ENCODE measurements around the gene COL6A5. TPM values are rescaled to one million over a fixed set of nuclear protein-coding genes. Genes with fewer than 3 reads are reported as not detected.

Gene COL6A5
- total RNA-seq, 1 experiment from 2014 or later = 0.04 TPM

GRCh38 chr3:130411320-130411719 lies 65.8 kb downstream of the COL6A5 start:
- Mint-ChIP-seq H3K9me3 (peaks cover 26 to 30% of the 10 kb centered on the region in 2 experiments), H3K4me1 (peaks cover 6 to 15% of the 10 kb centered on the region in 2 experiments; a peak in 3 of 4 replicates), H3K27ac (no peak overlapping the region), H3K36me3 (ENCODE audit: insufficient read depth in 1 of 3, low read depth in 3 of 3) (peaks cover 15 to 25% (median 23%) of the 10 kb centered on the region in 3 experiments), H3K27me3 (ENCODE audit: low read depth) (peaks cover 2% of the 10 kb centered on the region), H3K4me3 (no peak overlapping the region)
- no peak overlapping the region for H2BK20ac ChIP-seq (ENCODE audit: low read depth, low read length, poor library complexity, severe bottlenecking)
- no peak for TF ChIP-seq CTCF (conservative IDR thresholded peaks at IDR 0.05)
- H2AFZ ChIP-seq (ENCODE audit: low read length) = no peak overlapping the region
- no peaks in the 10 kb centered on the region for H3K4me1 ChIP-seq (ENCODE audit: insufficient read depth, low read length)
- H4K8ac ChIP-seq (replicated peaks; ENCODE audit: insufficient read length, low read depth, low read length) = no peak overlapping the region
- H2BK5ac ChIP-seq (ENCODE audit: insufficient read length, low read length) = no peak overlapping the region
- no peak overlapping the region for H4K91ac ChIP-seq (ENCODE audit: insufficient read length, low read depth, low read length)
- no peaks in the 10 kb centered on the region for H3K23me2 ChIP-seq (ENCODE audit: insufficient read length, low read depth, low read length, poor library complexity, severe bottlenecking)
- H3K23ac ChIP-seq (ENCODE audit: insufficient read length, low read depth, low read length) = no peak overlapping the region
- H4K5ac ChIP-seq (ENCODE audit: insufficient read length, low read depth, low read length) = no peak overlapping the region
- no peak overlapping the region for H3K18ac ChIP-seq (ENCODE audit: insufficient read length, low read depth, low read length)
- H3K79me2 ChIP-seq (ENCODE audit: insufficient read depth, low read length) = no peaks in the 10 kb centered on the region
- no peak overlapping the region for H3K14ac ChIP-seq (ENCODE audit: insufficient read depth, low read length)
- H2BK12ac ChIP-seq (ENCODE audit: insufficient read length, low read depth, low read length) = no peak overlapping the region
- no peak overlapping the region for H2BK15ac ChIP-seq (ENCODE audit: low read depth, low read length)
- H3K27me3 ChIP-seq (ENCODE audit: insufficient read depth, low read length) = no peaks in the 10 kb centered on the region
- H2AK5ac ChIP-seq (ENCODE audit: insufficient read length, low read length) = no peak overlapping the region
- H3K56ac ChIP-seq (ENCODE audit: insufficient read length, low read depth, low read length) = no peak overlapping the region
- no peak for DNase-seq
- H2BK120ac ChIP-seq (ENCODE audit: low read depth, low read length, poor library complexity, severe bottlenecking) = no peak overlapping the region
- H3K9ac ChIP-seq (ENCODE audit: extremely low read depth, insufficient read length, low read length) = no peak overlapping the region
- peaks cover 19% of the 10 kb centered on the region for H3K9me3 ChIP-seq (ENCODE audit: control insufficient read depth, low read depth, low read length)
- H3K4me2 ChIP-seq (ENCODE audit: insufficient read depth, insufficient read length, low read length) = no peak overlapping the region
- no peak overlapping the region for H3K27ac ChIP-seq (ENCODE audit: insufficient read length, low read depth, low read length)
- no peak overlapping the region for H3K4ac ChIP-seq (ENCODE audit: low read depth, low read length)
- H4K20me1 ChIP-seq (ENCODE audit: control insufficient read depth, insufficient read depth, insufficient read length) = no peaks in the 10 kb centered on the region
- H3K79me1 ChIP-seq (ENCODE audit: insufficient read depth, low read depth, low read length, poor library complexity, severe bottlenecking) = no peaks in the 10 kb centered on the region
- H3T11ph ChIP-seq (ENCODE audit: low read length) = no peak overlapping the region
